Stimulated activated CD8-positive, alpha-beta memory T cell treated with anti-CD3 and anti-CD28 coated beads, Interleukin-4, amount 100 ng/mL, for 24 hours (primary cell): ENCODE data around the gene OR8B2.
"Not testable (repeated sequence)": the region's sequence is repeated elsewhere in the genome, so short reads cannot be mapped to it uniquely, and the experiment has no call there.

Experiments
- DNase-seq: peaks from one replicate; pipeline ENCODE4 v3.0.0-alpha.2; 2020; ENCODE audit warnings: low read depth

Gene OR8B2

DNA sequence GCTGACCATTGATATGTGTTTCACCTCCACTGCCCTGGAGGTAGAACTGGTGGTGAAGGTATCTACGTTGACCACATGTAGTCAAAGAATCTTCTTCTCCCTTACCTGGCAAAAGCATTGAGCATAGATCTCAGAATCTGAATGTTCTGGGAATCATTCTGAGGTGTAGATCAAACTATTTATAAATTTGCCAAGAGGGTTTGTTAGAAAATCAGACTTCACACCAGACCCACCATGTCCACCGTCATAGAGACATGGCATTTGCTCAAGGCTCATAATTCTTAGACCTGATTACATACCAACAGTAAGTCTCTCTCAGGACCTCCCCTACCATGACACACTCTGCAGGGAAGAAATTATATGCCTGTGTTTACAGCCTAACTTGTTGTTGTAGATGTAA, at the start of gene OR8B2:
Gene OR8B2, minus strand, starts transcription at position 101 of the 400 bp plus-strand sequence. CDS start 1,156 bp downstream, outside the sequence.
- DNase-seq, result no peak

DNA sequence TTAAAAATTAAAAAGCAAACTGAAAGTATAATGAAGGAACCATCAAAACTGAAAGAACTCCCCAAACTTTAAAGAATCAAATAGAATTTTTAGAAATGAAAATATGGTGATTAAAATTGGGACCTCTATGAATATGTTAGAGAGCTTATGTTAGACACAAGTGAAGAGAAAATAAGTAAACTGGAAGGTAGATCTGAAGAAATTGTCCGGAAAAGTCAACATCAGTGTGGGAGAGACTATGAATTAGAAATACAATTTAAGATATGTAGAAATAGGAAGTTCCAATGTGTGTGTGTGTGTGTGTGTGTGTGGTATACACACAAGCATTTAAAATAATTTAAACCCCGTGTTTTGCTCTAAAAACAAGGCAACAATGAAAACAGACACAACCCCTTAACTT, 45.3 kb upstream of the OR8B2 start:
- DNase-seq, result no peak

- no peak for DNase-seq
Observed at GRCh38 chr11:124424384-124424921, 40.2 kb upstream of the OR8B2 start, which contains the start of gene OR8B4. Gene OR8B4, minus strand, starts transcription at chr11:124424871. Its CDS starts 0 bp downstream, at chr11:124424871.

GRCh38 chr11:124421043-124421442, 36.7 kb upstream of the OR8B2 start:
- DNase-seq, result no peak

DNA sequence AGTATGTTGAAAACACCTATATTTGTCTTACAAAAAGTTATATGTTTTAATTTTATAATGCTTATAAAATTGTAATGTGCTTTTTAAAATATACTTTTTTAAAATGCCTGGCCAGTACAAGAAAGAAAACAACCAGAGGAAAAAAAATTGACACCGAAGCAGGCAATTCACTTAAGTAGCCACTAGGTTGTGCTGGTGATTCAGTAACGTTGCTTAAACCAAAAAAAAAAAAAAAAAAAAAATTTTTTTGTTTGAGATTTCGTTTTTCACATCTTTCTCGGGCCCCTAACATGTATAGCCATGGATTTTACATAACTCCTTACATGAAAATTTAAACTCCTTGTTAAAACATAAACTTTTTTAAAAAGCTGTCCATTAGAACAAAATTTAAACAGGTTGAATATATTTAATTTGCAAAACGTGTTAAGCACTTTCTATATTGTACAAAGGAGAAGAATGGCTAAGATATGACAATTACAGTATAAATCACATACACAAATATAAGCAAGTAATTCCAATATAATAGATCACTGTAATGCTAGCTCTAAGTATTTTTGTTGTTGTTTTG, 31.1 kb upstream of the OR8B2 start:
- no peak for DNase-seq

GRCh38 chr11:124409906-124410305, 25.6 kb upstream of the OR8B2 start:
- no peak for DNase-seq

- no peak for DNase-seq
Observed at GRCh38 chr11:124405581-124405980, 21.3 kb upstream of the OR8B2 start.

GRCh38 chr11:124403186-124403585, 18.9 kb upstream of the OR8B2 start:
- DNase-seq, result not testable (repeated sequence)

GRCh38 chr11:124402326-124402922, 18.1 kb upstream of the OR8B2 start:
- DNase-seq, result peak; percentile 1

DNA sequence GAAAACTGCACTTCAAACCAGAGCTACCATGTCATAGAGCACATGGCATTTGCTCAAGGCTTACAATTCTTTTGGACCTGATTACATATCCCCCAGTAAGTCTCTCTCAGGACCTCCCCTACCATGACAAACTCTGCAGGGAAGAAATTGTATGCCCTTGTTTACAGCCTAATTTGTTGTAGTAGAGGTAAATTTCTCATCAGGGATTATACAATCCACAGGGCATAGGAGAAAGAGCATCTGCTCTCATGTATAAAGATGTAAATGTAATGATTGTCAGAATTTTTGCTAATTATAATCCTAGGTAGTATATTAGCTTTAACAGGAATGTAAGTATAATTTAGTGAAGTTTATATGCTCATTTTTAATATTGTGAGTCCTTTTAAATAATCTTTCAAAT, 14.6 kb upstream of the OR8B2 start, which contains the start of gene OR8B3:
Gene OR8B3, minus strand, starts transcription at position 101 of the 400 bp plus-strand sequence. CDS start 1,673 bp downstream, outside the sequence.
- DNase-seq, result no peak

DNA sequence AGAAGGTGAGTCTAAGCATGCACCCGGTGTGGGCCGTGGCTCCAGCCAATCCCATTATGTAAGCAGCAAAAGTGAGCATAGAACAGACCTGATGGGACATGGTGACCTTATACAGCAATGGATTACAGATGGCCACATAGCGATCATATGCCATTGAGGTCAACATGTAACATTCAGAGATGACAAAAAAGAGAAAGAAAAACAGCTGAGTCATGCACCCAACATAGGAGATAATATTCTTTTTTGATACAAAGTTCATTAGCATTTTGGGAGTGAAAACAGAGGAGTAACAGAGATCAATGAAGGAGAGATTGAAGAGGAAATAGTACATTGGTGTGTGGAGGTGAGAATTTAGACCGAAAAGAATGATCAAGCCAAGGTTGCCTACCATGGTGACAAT, 12.5 kb upstream of the OR8B2 start:
- DNase-seq, result not testable (repeated sequence)

DNA sequence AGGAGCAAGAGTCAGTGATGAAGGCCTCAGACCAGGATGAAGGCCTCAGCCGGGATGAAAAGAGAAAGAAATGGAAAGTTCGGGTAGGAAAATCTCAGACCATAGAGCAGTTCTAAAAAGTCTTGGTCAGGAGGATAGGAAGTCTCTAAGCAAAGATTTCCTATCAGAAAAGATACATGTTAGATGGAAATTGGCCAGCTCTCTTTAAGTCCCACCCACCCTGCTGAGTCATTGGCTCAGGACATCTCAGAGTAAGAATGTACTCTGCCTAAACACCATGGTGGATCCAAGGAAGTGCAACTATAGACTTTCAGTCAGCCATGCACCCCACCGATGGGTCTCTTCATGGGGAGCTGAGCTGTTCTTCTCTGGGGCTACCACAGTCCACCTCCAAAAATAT, 10.1 kb upstream of the OR8B2 start:
- DNase-seq, result no peak

GRCh38 chr11:124382857-124383256, 1.4 kb downstream of the OR8B2 start:
- DNase-seq, result not testable (repeated sequence)

- DNase-seq, result no peak
Observed at GRCh38 chr11:124380585-124380984, 3.7 kb downstream of the OR8B2 start.

DNA sequence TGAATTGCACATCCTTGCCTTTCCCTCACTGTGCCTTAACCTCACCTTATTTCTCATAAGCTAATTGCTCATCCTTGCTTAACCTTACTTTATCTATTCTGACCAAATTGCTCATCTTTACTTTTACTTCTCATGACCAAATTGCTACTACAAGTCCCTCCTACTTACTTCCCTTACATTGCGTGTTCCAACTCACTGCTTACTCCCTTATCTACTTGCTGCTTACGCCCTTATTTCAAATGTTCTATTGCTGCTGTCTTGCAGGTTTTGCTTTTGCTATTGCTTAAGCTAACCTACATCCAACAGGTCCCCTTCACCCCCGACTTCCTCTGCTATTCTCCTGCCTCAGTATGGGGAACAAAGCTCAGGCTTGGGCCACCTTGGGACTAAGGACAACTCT, 8.0 kb downstream of the OR8B2 start:
- no peak for DNase-seq

DNA sequence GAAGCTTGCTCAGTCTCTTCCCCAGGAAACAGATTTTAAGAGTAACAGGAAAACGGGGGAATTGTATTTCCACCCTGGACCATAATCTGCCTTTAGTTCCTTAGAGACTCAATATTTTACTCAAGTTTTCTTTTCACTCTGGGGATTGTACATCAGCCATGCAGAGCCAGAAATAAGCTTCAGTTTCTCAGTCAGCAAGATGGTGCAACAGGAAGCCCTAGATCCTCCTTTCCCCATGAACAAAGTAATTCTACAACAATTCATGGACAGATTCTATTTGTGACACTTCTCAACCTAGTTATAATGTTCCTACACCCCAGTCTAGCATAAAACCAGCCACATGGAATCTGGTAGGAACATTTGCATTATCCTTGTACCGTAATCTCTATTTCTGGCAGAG, 24.7 kb downstream of the OR8B2 start:
- DNase-seq, result no peak

DNA sequence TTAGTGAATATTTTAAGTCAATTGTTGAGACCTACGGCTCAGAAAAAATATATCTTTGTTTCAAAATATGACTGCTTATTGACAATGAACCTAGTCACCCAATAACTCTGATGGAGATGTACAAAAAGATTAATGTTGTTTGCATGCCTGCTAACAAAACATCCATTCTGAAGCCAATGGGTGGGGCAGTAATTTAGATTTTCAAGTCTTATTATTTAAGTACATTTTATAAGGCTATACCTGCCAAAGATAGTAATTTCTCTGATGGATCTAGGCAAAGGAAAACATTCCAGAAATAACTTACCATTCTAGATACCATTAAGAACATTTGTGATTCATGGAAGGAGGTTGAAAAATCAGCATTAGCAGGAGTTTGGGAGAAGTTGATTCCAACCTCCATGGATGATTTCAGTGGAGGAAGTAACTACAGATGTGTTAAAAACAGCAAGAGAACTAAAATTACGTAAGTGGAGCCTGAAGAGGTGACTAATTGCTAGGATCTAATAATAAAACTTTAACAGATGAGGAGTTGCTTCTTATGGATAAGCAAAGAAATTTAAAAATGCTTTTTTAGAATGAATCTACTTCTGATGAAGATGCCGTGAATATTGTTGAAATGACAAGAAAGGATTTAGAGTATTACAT, 37.9 kb downstream of the OR8B2 start:
- DNase-seq, result no peak

GRCh38 chr11:124344346-124344745, 40.0 kb downstream of the OR8B2 start:
- DNase-seq, result no peak

GRCh38 chr11:124340142-124340447, 44.2 kb downstream of the OR8B2 start:
- DNase-seq, result no peak

GRCh38 chr11:124339396-124340141, 44.7 kb downstream of the OR8B2 start:
- DNase-seq, result no peak
